WERI-Rb-1 (cell line): ENCODE results near the gene STAT6.

Experiments
- DNase-seq: peaks from one replicate; pipeline ENCODE4 v3.0.0-alpha.2; 2020
- H3K27ac ChIP-seq: fragments of 250-450 bp; sonication (Bioruptor Pico); 2 replicates; pipeline ENCODE4 v1.5.1; 2020; ENCODE audit warnings: mild to moderate bottlenecking, moderate library complexity
- H3K27me3 ChIP-seq: fragments of 250-450 bp; sonication (Bioruptor Pico); 2 replicates; pipeline ENCODE4 v1.5.1; 2021; ENCODE audit warnings: mild to moderate bottlenecking, low read depth, moderate library complexity; ENCODE audit not compliant: insufficient read depth, severe bottlenecking
- H3K36me3 ChIP-seq: fragments of 250-450 bp; sonication (Bioruptor Pico); 2 replicates; pipeline ENCODE4 v1.5.1; 2020; ENCODE audit warnings: mild to moderate bottlenecking, moderate library complexity
- H3K4me3 ChIP-seq: 2 replicates; pipeline ENCODE4 v1.5.1; 2011; ENCODE audit warnings: low read depth, mild to moderate bottlenecking, control low read depth, low read length
- H3K9me3 ChIP-seq: fragments of 250-450 bp; sonication (Bioruptor Pico); 2 replicates; pipeline ENCODE4 v1.5.1; 2021; ENCODE audit warnings: mild to moderate bottlenecking, moderate library complexity; ENCODE audit not compliant: severe bottlenecking
- CTCF ChIP-seq: IDR thresholded peaks from 2 replicates; pipeline ENCODE4 v1.5.1; 2011; ENCODE audit warnings: low read depth, mild to moderate bottlenecking, control low read depth, inconsistent platforms, low read length

The STAT6 gene

DNA sequence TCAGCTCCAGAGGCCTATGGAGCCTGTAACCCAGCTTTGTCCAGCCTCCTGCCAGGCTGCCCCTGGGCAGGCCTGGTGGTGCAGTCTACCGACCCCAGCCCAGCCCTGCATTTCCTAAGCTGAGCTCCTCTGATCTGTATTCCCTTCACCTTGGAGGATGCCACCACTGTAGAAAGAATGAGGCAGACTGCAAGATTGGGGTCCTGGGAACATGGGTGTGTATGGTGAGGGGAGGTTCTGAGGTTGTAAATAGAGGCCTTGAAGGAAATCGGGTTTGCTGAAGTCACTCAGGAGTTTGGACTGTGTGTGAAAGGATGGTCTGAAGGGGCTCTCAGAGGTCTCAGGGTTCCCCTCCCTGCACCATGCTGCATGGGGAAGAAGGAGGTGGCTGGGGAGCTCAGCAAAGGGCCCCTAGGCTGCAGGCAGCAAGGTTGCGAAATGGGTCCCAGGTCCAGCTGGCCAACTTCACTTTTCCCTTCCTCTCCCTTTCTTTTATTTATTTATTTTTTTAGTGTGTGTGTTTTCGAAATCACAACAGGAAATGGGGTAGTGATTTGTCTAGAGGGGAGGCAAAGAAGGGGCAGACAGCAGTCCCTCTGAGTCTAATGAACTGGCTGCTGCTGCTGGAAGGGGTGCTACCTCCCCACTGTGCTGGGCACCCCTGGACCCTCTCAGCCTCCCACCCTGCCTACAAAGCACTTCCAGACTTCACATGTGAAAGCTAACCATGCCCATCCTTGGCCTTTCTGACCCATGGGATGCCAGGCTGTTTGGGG lies 37.5 kb upstream of the STAT6 start:
- no peak overlapping the region for H3K4me3 ChIP-seq
- TF ChIP-seq CTCF = no peak
- no peaks in the 10 kb centered on the region for H3K9me3 ChIP-seq
- no peak overlapping the region for H3K27ac ChIP-seq
- H3K36me3 ChIP-seq = no peaks in the 10 kb centered on the region
- H3K27me3 ChIP-seq = no peaks in the 10 kb centered on the region
- DNase-seq = no peak

- TF ChIP-seq CTCF = no peak
- DNase-seq = no peak
- Histone ChIP-seq H3K27me3 (no peaks in the 10 kb centered on the region), H3K9me3 (no peaks in the 10 kb centered on the region), H3K36me3 (no peaks in the 10 kb centered on the region), H3K27ac (no peak within 1 kb of the TSS), H3K4me3 (no peak within 1 kb of the TSS)
Measured at GRCh38 chr12:57146961-57147944, 36.1 kb upstream of the STAT6 start, which contains the start of gene LRP1-AS. Gene LRP1-AS, minus strand, starts transcription at chr12:57147619.

DNA sequence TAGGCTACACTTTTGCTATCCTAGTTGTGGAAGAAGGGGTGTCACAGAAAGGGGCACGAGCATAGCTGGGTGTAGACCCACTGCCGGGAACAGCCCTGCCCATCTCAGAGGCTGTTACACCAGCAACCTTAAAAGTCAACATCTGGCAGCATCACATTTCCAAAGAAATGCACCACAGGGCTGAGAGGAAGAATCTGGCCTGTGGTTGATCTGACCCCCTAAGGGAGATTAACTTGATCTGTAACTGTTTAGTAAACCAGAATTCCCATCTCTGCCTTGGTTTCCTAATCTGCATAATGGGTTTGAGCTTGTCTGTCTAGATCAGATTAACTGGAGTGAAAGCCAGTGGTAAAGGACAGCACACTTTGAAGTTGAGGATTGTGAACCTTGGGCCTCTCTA lies 34.9 kb upstream of the STAT6 start:
- H3K27ac ChIP-seq = no peak overlapping the region
- DNase-seq = no peak
- no peak overlapping the region for H3K4me3 ChIP-seq
- no peaks in the 10 kb centered on the region for H3K27me3 ChIP-seq
- no peaks in the 10 kb centered on the region for H3K36me3 ChIP-seq
- TF ChIP-seq CTCF = no peak
- H3K9me3 ChIP-seq = no peaks in the 10 kb centered on the region

DNA sequence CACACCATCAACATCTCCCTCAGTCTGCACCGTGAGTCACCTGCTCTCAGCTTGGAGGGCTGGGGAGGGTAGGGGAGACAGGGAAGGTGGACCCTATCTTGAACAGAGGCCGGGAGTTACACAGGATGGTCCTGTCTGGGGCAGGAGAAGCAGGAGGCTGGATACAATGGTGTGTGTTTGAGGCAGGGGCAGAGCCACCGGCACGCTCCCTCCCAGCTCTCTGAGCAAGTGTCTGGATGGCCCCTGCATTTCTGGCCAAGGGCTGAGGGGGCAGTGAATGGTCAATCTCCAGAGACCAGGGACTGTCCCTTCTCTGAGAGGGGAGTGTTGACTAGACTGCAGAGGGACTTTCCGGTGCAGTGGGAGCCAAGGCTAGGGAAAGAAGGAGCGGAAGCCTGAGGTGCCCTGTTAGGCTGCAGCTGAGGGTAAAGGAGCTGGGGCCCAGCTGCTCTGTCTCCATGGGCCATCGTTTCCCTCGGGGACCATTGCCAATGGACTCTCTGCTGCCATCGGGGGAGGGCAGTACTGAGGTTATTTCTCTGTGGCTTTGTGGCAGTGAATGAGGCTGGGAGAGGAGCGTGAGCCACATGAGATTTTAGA lies 34.4 kb upstream of the STAT6 start:
- no peak for TF ChIP-seq CTCF
- no peak for DNase-seq
- Histone ChIP-seq H3K36me3 (no peaks in the 10 kb centered on the region), H3K9me3 (no peaks in the 10 kb centered on the region), H3K27me3 (no peaks in the 10 kb centered on the region), H3K4me3 (no peak overlapping the region), H3K27ac (no peak overlapping the region)

DNA sequence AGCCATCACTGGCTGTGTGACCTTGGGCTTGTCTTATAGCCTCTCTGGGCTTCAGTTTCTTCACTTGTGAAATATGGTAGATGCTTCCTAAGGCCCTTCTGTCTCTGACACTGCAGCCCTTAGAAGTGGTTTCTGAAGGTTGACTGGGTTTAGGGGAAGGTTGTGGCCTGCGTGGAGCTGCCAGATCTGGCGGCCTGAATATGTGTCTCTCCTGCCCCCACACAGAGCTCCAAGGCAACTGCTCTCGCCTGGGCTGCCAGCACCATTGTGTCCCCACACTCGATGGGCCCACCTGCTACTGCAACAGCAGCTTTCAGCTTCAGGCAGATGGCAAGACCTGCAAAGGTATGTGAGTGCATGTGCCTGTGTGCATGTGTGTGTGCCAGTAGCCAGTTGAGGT lies 32.3 kb upstream of the STAT6 start:
- H3K36me3 ChIP-seq = no peaks in the 10 kb centered on the region; the same call in 1 of the 2 replicates
- H3K27ac ChIP-seq = no peak overlapping the region
- no peaks in the 10 kb centered on the region for H3K27me3 ChIP-seq
- no peak overlapping the region for H3K4me3 ChIP-seq
- no peaks in the 10 kb centered on the region for H3K9me3 ChIP-seq
- no peak for DNase-seq
- no peak for TF ChIP-seq CTCF
